Parietal lobe (tissue), 1 donor: ENCODE data around the gene SLC12A2. TPM values are rescaled to one million over a fixed set of nuclear protein-coding genes. Genes with fewer than 3 reads are reported as not detected.

Experiments used
- total RNA-seq: library from RNA; depleted of rRNA; stranded (reverse); fragments of >200 nt; gene quantifications from one replicate; pipeline ENCODE4 v1.2.3, GENCODE V29; 2014

The SLC12A2 gene
- 67.0 TPM for total RNA-seq

DNA sequence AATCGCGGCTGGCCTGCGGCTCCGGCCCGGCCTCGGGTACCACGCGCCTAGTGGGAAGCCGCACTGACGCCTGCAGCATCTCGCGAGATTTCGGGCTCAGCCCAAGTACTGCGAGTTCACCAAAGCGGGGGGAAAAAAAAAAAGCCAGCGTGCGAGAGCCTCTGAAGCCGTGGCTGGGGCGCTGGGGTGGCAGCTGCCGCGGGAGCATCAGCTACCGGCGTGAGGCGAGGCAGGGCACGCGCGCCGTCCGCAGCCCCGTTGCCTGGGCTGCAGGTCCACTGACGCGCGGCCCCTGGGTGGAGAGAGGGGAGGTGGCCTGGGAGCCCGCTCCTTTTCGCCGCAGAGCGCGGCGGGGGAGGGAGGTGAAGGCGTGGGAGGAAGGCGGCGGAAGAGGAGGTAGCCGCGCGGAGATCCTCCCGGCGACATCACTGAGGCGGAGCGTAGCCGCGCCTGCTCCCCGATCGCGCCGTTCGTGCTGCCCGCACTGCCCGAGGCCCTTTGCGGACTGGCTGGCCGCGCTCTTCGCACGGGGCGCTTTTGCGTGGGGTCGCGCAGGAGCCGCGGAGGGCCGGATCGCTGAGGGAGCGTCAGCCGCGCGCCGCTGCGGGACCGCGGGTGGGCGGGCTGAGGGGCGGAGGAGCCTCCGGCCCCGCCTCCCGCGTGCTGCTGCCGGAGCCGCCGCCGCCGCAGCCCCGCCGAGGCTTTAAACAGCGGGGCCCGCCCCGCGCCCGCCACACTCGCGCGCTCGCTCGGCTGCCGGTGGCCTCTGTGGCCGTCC is at the start of gene SLC12A2:
Gene SLC12A2, plus strand, starts transcription at position 734 of the 778 bp plus-strand sequence. CDS start 189 bp downstream, outside the sequence.

